Measurements from ENCODE around the gene DHRS2.

DNA sequence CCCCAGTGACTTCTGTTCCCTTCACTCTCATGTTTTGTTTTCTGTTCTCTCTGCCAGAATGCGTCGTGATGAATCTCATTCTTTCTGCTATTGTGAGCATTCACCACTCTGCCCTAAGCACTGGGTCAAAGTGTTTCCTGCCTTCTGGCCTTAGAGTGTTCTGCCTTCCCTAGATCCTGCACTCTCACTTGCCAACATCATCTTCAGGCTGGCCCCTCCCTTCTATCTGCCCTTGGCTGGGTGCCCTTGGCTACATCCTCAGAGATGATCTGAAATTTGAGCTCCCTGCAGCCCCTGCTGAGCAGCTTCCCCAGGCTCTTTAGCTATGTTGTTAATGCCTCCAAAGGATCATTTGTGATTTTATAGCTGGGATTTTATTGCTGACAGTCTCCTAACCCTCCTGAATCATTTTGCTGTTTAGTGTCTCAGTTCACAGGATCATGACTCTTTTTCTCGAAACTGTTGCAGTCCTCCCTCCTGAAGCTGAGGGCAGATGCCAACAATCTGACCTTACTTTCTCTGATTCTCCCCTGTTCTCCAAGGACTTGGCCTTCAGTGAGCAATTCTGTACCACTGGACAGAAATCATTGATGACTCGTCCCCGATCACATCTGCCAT lies 4.5 kb downstream of the DHRS2 start:
- TF ChIP-seq POLR2A (IDR thresholded peaks at IDR 0.05): no peak
- TF ChIP-seq, protein P1, sequence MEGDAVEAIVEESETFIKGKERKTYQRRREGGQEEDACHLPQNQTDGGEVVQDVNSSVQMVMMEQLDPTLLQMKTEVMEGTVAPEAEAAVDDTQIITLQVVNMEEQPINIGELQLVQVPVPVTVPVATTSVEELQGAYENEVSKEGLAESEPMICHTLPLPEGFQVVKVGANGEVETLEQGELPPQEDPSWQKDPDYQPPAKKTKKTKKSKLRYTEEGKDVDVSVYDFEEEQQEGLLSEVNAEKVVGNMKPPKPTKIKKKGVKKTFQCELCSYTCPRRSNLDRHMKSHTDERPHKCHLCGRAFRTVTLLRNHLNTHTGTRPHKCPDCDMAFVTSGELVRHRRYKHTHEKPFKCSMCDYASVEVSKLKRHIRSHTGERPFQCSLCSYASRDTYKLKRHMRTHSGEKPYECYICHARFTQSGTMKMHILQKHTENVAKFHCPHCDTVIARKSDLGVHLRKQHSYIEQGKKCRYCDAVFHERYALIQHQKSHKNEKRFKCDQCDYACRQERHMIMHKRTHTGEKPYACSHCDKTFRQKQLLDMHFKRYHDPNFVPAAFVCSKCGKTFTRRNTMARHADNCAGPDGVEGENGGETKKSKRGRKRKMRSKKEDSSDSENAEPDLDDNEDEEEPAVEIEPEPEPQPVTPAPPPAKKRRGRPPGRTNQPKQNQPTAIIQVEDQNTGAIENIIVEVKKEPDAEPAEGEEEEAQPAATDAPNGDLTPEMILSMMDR (IDR thresholded peaks at IDR 0.05): no peak
